Fibroblast of skin of scalp (primary cell): ENCODE measurements around the gene ABCA2.
A peak's percentile ranks its signal among the peaks of the same experiment; 100 is the strongest.

Source experiments
- DNase-seq: peaks from one replicate; pipeline ENCODE4 v3.0.0-alpha.2; 2013

ABCA2 gene

GRCh38 chr9:137029058-137029936, 1.3 kb upstream of the ABCA2 start:
- peak; percentile 44 for DNase-seq

- DNase-seq = peak; percentile 55
Observed at GRCh38 chr9:137028263-137029057, 423 bp upstream of the ABCA2 start.

GRCh38 chr9:137026828-137027227, 1.2 kb downstream of the ABCA2 start:
- DNase-seq = no peak

GRCh38 chr9:137026384-137026783, 1.7 kb downstream of the ABCA2 start:
- no peak for DNase-seq

GRCh38 chr9:137025517-137025966, 2.5 kb downstream of the ABCA2 start:
- no peak for DNase-seq

- no peak for DNase-seq
Observed at GRCh38 chr9:137023583-137023991, 4.5 kb downstream of the ABCA2 start.

- DNase-seq = no peak
Observed at GRCh38 chr9:137023157-137023556, 4.9 kb downstream of the ABCA2 start.

- no peak for DNase-seq
Observed at GRCh38 chr9:137022662-137023008, 5.4 kb downstream of the ABCA2 start.

GRCh38 chr9:137021979-137022661, 5.9 kb downstream of the ABCA2 start:
- peak; percentile 24 for DNase-seq

- DNase-seq = no peak
Observed at GRCh38 chr9:137021568-137021978, 6.5 kb downstream of the ABCA2 start.

- DNase-seq = no peak
Observed at GRCh38 chr9:137020771-137021567, 7.1 kb downstream of the ABCA2 start.

GRCh38 chr9:137019891-137020683, 8.0 kb downstream of the ABCA2 start:
- no peak for DNase-seq

GRCh38 chr9:137018761-137019559, 9.1 kb downstream of the ABCA2 start:
- no peak for DNase-seq

- no peak for DNase-seq
Observed at GRCh38 chr9:137017791-137018497, 10.1 kb downstream of the ABCA2 start.

- no peak for DNase-seq
Observed at GRCh38 chr9:137017071-137017470, 11.0 kb downstream of the ABCA2 start.

- no peak for DNase-seq
Observed at GRCh38 chr9:137016436-137016835, 11.6 kb downstream of the ABCA2 start.

GRCh38 chr9:137015976-137016375, 12.1 kb downstream of the ABCA2 start:
- DNase-seq = no peak

GRCh38 chr9:137015540-137015930, 12.5 kb downstream of the ABCA2 start:
- no peak for DNase-seq

GRCh38 chr9:137014776-137015539, 13.1 kb downstream of the ABCA2 start:
- DNase-seq = no peak
